ENCODE results near the gene PPP1R10. TPM values are rescaled to one million over a fixed set of nuclear protein-coding genes. Genes with fewer than 3 reads are reported as not detected.

PPP1R10 gene
- total RNA-seq, 2 donors from 2014 or later = 46.9 to 78.2 TPM

GRCh38 chr6:30573113-30573512 is 43.9 kb downstream of the PPP1R10 start:
- intact Hi-C loops (cut with DNase I) = no loop called here
- Histone ChIP-seq H3K27me3 (no peaks in the 10 kb centered on the region), H3K9ac (ENCODE audit: low read depth in 2 of 2, low read length in 2 of 2) (no peak overlapping the region), H3K9me3 (no peaks in the 10 kb centered on the region), H3K4me3 (no peak overlapping the region), H3K4me1 (peaks cover 21% of the 10 kb centered on the region), H3K27ac (no peak overlapping the region), H3K36me3 (peaks cover 4% of the 10 kb centered on the region)
- no peak for DNase-seq
- no peak for TF ChIP-seq CTCF (IDR thresholded peaks at IDR 0.05)

GRCh38 chr6:30572148-30572547 is 44.9 kb downstream of the PPP1R10 start:
- H3K36me3 ChIP-seq = no peaks in the 10 kb centered on the region
- peak overlapping the region; percentile 84 to 88 for H3K9ac ChIP-seq (ENCODE audit: low read depth in 2 of 2, low read length in 2 of 2)
- TF ChIP-seq CTCF (IDR thresholded peaks at IDR 0.05) = no peak
- H3K27ac ChIP-seq = peak overlapping the region; percentile 92
- H3K4me1 ChIP-seq = peaks cover 21% of the 10 kb centered on the region
- no peaks in the 10 kb centered on the region for H3K27me3 ChIP-seq
- intact Hi-C loops (cut with DNase I) = no loop called here
- peak overlapping the region; percentile 73 for H3K4me3 ChIP-seq
- no peak for DNase-seq
- H3K9me3 ChIP-seq = no peaks in the 10 kb centered on the region

GRCh38 chr6:30571762-30572082 is 45.3 kb downstream of the PPP1R10 start:
- peak overlapping the region; percentile 92 for H3K27ac ChIP-seq
- intact Hi-C loops (cut with DNase I) = no loop called here
- no peak for DNase-seq
- H3K4me1 ChIP-seq = peaks cover 21% of the 10 kb centered on the region
- peak overlapping the region; percentile 73 for H3K4me3 ChIP-seq
- TF ChIP-seq CTCF (IDR thresholded peaks at IDR 0.05) = no peak
- H3K36me3 ChIP-seq = no peaks in the 10 kb centered on the region
- H3K27me3 ChIP-seq = no peaks in the 10 kb centered on the region
- H3K9ac ChIP-seq (ENCODE audit: low read depth in 2 of 2, low read length in 2 of 2) = peak overlapping the region; percentile 84 to 88
- no peaks in the 10 kb centered on the region for H3K9me3 ChIP-seq

- peak within 1 kb of the TSS; percentile 84 to 92 for H3K9ac ChIP-seq (ENCODE audit: low read depth in 2 of 2, low read length in 2 of 2)
- no peaks in the 10 kb centered on the region for H3K36me3 ChIP-seq
- no peaks in the 10 kb centered on the region for H3K9me3 ChIP-seq
- no peaks in the 10 kb centered on the region for H3K27me3 ChIP-seq
- H3K4me3 ChIP-seq = peak within 1 kb of the TSS; percentile 73
- DNase-seq = peak; percentile 99
- intact Hi-C loops (cut with DNase I) = no loop called here
- peaks cover 21% of the 10 kb centered on the region for H3K4me1 ChIP-seq
- H3K27ac ChIP-seq = peak within 1 kb of the TSS; percentile 92
- TF ChIP-seq CTCF (IDR thresholded peaks at IDR 0.05) = no peak
Observed at GRCh38 chr6:30571075-30571761, 45.8 kb downstream of the PPP1R10 start, which contains the start of gene ABCF1. Gene ABCF1, plus strand, starts transcription at chr6:30571442. Its CDS starts 46 bp downstream, at chr6:30571488.

GRCh38 chr6:30570740-30571074 is 46.3 kb downstream of the PPP1R10 start:
- no peak for DNase-seq
- Histone ChIP-seq H3K9ac (ENCODE audit: low read depth in 2 of 2, low read length in 2 of 2) (peak overlapping the region; percentile 67 to 92), H3K4me3 (peak overlapping the region; percentile 73), H3K9me3 (no peaks in the 10 kb centered on the region), H3K27ac (peak overlapping the region; percentile 92), H3K4me1 (peaks cover 21% of the 10 kb centered on the region), H3K36me3 (no peaks in the 10 kb centered on the region), H3K27me3 (no peaks in the 10 kb centered on the region)
- TF ChIP-seq CTCF (IDR thresholded peaks at IDR 0.05) = no peak
- intact Hi-C loops (cut with DNase I) = no loop called here
